ENCODE data around the gene PAXIP1.

PAXIP1 gene

GRCh38 chr7:154967401-154967955 lies 35.4 kb downstream of the PAXIP1 start:
- H3K4me3 ChIP-seq (ENCODE audit: low read depth, low read length), result no peak overlapping the region
- no peak for TF ChIP-seq CTCF (IDR thresholded peaks at IDR 0.05; ENCODE audit: borderline replicate concordance, insufficient read depth, low read depth, low read length)

GRCh38 chr7:154965014-154965413 lies 37.9 kb downstream of the PAXIP1 start:
- no peak for TF ChIP-seq CTCF (IDR thresholded peaks at IDR 0.05; ENCODE audit: borderline replicate concordance, insufficient read depth, low read depth, low read length)
- H3K4me3 ChIP-seq (ENCODE audit: low read depth, low read length), result no peak overlapping the region

GRCh38 chr7:154960063-154960790 lies 42.7 kb downstream of the PAXIP1 start:
- TF ChIP-seq CTCF (IDR thresholded peaks at IDR 0.05; ENCODE audit: borderline replicate concordance, insufficient read depth, low read depth, low read length), result no peak

GRCh38 chr7:154956427-154956826 lies 46.5 kb downstream of the PAXIP1 start:
- TF ChIP-seq CTCF (IDR thresholded peaks at IDR 0.05; ENCODE audit: borderline replicate concordance, insufficient read depth, low read depth, low read length), result no peak

More at GRCh38 chr7:154960063-154960790, 42.7 kb downstream of the PAXIP1 start:
- H3K4me3 ChIP-seq (ENCODE audit: low read depth, low read length), result no peak overlapping the region

GRCh38 chr7:154953006-154953684 lies 49.8 kb downstream of the PAXIP1 start:
- H3K4me3 ChIP-seq (ENCODE audit: low read depth, low read length), result no peak overlapping the region
- peak; percentile 67 for TF ChIP-seq CTCF (IDR thresholded peaks at IDR 0.05; ENCODE audit: borderline replicate concordance, insufficient read depth, low read depth, low read length)

More at GRCh38 chr7:154956427-154956826, 46.5 kb downstream of the PAXIP1 start:
- no peak overlapping the region for H3K4me3 ChIP-seq (ENCODE audit: low read depth, low read length)

- no peak for TF ChIP-seq CTCF (IDR thresholded peaks at IDR 0.05; ENCODE audit: borderline replicate concordance, insufficient read depth, low read depth, low read length)
- H3K4me3 ChIP-seq (ENCODE audit: low read depth, low read length), result no peak overlapping the region
Observed at GRCh38 chr7:154950960-154951359, 52.0 kb downstream of the PAXIP1 start.

Data from GM12875 (cell line).